DMS114 treated with DMSO at 0.1 percent for 48 hours (cell line): ENCODE results near the gene VSIR.

ENCODE experiments used
- DNase-seq: peaks from one replicate; lab custom pipeline; 2025; ENCODE audit not compliant: unreplicated experiment; lab: John Stamatoyannopoulos, UW

The VSIR gene

GRCh38 chr10:71765906-71766716, 7.2 kb downstream of the VSIR start:
- no peak for DNase-seq

GRCh38 chr10:71765176-71765904, 8.0 kb downstream of the VSIR start:
- no peak for DNase-seq

- DNase-seq, result no peak
These were observed 9.8 kb downstream of the VSIR start for GRCh38 chr10:71763352-71764127.

GRCh38 chr10:71762324-71762723, 11.0 kb downstream of the VSIR start:
- DNase-seq, result no peak

- no peak for DNase-seq
These were observed 11.7 kb downstream of the VSIR start for GRCh38 chr10:71761541-71762113.

GRCh38 chr10:71761105-71761511, 12.2 kb downstream of the VSIR start:
- no peak for DNase-seq

GRCh38 chr10:71757399-71757922, 15.9 kb downstream of the VSIR start:
- DNase-seq, result no peak

- DNase-seq, result no peak
These were observed 16.8 kb downstream of the VSIR start for GRCh38 chr10:71756311-71757191.

GRCh38 chr10:71755179-71755879, 18.0 kb downstream of the VSIR start:
- DNase-seq, result no peak

GRCh38 chr10:71754562-71754961, 18.8 kb downstream of the VSIR start:
- DNase-seq, result no peak

GRCh38 chr10:71753960-71754505, 19.3 kb downstream of the VSIR start:
- DNase-seq, result no peak

GRCh38 chr10:71753091-71753959, 20.0 kb downstream of the VSIR start:
- DNase-seq, result no peak

GRCh38 chr10:71752391-71753090, 20.8 kb downstream of the VSIR start:
- no peak for DNase-seq

GRCh38 chr10:71751515-71752224, 21.6 kb downstream of the VSIR start:
- DNase-seq, result no peak

- DNase-seq, result no peak
These were observed 22.3 kb downstream of the VSIR start for GRCh38 chr10:71750986-71751385.

GRCh38 chr10:71750124-71750841, 23.0 kb downstream of the VSIR start:
- no peak for DNase-seq
